NOMO-1 (cell line): ENCODE results near the gene TRIM34.
"Not testable (repeated sequence)": the region's sequence is repeated elsewhere in the genome, so short reads cannot be mapped to it uniquely, and the experiment has no call there.

Source experiments
- DNase-seq, 2 experiments: peaks; one replicate each; lab custom pipeline; 2025; ENCODE audit not compliant: unreplicated experiment in 2 of 2; lab: John Stamatoyannopoulos, UW

Gene TRIM34

DNA sequence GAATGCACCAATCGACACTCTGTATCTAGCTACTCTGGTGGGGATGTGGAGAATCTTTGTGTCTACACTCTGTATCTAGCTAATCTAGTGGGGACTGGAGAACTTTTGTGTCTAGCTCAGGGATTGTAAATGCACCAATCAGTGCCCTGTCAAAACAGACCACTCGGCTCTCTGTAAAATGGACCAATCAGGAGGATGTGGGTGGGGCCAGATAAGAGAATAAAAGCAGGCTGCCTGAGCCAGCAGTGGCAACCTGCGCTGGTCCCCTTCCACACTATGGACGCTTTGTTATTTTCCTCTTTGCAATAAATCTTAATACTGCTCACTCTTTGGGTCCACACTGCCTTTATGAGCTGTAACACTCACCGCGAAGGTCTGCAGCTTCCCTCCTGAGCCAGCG, 58.8 kb downstream of the TRIM34 start:
- not testable (repeated sequence) for DNase-seq

DNA sequence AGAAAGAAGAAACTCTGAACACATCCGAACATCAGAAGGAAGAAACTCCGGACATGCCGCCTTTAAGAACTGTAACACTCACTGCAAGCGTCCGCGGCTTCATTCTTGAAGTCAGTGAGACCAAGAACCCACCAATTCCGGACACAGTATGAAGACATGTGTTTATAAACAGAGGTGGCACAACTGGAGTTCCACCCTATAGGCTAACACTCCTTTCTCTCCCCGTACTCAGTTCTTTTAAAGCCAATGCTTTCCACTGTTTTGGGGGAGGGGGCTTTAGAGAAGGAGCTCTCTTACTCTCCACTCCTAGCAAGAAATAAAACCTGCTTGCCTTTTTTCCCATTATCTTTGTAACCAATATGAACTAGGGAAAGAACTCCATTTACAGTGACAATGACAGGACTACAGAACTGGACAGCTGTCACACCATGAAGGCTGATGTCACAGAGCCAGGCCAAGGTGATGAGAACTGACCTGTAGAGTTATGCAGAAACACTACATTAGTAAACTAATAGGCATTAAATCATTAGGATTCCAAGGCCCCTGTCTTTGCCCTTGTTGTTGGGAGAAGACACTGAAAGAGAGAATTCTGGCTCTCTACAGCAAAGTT, 59.3 kb downstream of the TRIM34 start:
- DNase-seq: peak in 1 of 2 experiments; percentile 1

DNA sequence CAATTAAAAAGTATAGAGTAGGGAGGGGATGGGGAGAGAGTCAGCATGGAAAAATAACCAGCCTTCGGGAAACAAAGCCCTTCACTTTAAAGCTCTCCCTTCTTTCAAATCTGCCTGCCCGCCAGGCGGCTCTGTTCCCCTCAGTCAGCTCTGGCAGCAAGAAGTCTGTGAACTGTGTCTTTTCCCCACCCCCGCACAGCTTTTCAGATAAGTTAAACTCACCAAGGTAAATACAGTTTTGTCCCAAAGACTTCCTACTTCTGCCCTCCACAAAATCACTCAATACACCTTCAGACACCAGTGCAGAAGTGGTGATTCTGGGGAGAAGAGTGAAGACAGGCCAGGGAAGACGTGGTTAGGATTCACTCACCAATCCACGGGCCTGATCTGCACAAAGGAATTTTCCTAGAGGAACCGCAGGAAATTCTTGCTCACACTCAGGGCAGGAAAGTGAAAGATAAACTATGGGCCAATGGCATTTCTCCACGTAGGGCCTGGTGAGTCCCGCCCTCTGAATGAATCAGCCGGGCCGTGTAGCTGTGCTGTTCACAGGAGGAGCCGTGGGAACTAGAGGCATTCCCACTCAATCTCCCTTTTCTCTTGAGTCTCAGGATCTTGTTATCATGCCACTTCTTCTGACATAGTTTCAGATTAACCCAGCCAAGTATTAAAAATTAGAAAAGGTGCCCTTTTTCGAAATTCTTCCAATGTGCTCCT, 60.0 kb downstream of the TRIM34 start, which contains the start of gene TRIM5:
TSS of gene TRIM5 (minus strand) at position 429 of the 717 bp plus-strand sequence. CDS start 4,897 bp downstream, outside the sequence.
- peak; percentile 79 to 83 for DNase-seq

DNA sequence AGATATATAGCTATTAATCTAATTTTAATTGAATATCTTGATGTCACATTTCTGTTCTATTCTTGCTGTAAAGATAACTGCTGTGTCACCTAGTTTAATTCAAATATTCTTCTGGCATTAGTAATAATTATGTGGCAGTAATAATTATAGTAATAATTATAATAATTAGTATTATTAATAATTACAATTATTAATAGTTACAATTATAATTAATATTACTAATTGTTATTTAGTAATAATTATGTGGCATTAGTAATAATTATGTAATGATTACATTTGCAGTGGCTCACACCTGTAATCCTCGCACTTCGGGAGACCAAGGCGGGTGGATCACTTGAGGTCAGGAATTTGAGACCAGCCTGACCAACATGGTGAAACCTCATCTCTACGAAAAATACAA, 61.6 kb downstream of the TRIM34 start:
- DNase-seq: no peak

DNA sequence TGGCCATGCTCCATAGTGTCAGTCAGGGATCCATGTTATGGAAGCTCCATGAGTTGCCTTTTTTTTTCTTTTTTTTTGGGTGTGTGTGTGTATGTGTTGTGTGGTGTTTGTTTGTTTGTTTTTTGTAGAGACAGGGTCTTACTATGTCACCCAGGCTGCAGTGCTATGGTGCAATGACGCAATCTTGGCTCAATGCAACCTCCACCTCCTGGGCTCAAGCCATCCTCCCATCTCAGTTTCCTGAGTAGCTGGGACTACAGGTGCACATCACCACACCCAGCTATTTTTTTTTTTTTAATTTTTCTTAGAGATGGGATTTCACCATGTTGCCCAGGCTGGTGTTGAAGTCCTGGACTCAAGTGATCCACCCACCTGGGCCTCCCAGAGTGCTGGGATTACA, 63.7 kb downstream of the TRIM34 start:
- no peak for DNase-seq

DNA sequence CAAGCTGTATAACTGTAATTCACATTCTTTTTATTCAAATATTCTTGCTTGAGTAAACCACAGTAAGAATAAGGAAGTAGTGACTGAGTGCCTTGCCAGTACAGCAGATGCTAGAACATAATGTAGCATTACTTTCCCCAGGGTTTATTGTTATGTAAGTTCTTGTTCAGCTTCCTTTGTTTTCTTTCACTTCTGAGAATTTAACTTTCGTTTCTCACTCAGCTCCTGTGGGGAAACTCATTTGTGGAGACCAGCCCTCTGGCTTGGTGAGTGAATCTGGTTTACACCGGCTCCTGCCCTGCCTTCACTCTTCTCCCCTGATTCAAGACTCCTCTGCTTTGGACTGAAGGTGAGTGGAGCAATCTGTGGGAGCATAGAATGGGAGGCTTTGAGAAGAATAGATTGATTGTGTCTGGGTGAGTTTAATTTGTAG, 64.8 kb downstream of the TRIM34 start, which contains the start of gene TRIM22:
TSS of gene TRIM22 (plus strand) at position 240 of the 433 bp plus-strand sequence. CDS start 6,443 bp downstream, outside the sequence.
- peak; percentile 76 to 99 for DNase-seq

DNA sequence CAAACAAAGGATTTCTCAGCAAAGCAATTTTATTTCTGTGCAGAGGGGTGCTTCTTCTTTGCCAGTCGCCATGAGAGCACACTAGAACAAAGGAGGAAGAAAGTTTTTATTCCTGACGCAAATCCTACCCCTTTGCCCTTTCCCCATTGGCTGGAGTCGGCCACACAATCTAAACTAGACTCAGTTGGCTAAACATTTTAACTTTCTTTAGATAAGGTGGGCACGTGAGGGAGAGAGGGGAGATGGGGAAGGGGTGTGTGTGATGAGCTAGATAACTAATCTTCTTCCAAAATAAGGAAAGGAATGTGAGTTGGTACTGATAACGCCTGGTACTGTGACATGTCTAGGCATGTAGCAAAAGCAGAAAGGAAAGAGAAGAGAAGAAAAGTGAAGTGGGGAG, 65.4 kb downstream of the TRIM34 start:
- peak in 1 of 2 experiments; percentile 15 for DNase-seq

DNA sequence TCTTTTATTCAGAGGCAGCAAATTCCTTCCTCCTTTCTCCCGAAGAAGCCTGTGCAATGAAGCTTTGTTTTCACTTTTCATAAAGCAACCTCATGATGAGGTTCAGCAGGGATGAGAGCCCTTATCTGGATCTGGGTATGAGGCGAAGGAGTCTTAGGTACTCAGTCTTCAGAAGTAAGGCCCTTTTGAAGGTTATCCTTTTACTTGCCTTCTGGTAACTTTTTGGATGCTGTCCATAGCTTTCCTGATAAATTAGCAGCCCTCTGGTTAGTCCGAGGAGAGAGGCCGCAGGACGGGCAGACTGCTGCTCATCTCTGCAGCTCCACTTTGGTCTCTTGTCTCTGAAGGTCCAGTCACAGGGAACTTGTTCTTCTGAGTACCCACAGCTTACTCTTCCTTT, 65.9 kb downstream of the TRIM34 start:
- DNase-seq: peak in 1 of 2 experiments; percentile 0

DNA sequence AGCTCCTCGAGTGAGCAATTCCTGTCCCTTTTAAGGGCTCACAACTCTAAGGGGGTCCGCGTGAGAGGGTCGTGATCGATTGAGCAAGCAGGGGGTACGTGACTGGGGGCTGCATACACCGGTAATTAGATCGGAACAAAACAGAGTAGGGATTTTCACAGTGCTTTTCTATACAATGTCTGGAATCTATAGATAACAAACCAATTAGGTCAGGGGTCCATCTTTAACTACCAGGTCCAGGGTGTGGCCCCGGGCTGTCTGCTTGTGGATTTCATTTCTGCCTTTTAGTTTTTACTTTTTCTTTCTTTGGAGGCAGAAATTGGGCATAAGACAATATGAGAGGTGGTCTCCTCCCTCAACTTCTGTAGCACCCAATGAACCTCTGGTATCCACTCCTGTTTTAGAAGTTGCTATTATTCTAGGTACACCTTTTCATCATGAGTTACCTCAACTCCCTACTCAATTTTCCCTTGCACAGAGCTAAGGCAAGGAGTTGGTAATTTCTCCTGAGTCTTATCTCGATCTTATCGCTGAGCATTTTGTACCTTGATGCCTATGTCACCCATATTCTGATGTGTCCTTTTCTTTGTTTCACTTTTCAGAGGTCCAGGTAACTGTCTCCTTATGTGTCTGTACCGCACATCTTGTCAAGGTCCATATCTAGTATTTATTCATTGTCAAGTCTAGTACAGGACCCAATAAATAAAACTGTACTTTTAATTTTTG, 66.6 kb downstream of the TRIM34 start:
- DNase-seq: not testable (repeated sequence)

DNA sequence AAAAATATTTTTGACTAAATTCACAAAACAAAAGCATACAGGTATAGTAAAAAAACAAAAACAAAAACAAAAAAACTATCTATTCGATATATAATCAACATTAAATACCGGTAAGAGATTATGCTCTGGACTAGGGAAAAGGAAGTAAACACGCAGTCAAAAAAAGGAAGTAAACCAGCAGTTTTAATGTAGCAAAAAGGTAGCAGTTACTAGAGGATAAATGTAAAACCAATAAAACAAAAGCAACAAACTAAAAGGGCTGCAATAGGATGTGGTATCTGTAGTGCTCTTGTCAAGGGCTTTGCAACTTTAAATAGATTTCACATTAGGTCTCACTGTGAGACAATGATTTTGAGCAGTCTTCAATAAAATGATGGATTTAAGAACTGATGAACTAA, 67.2 kb downstream of the TRIM34 start:
- DNase-seq: peak; percentile 21 to 61
